Tibial nerve (tissue), 4 donors: Measurements from ENCODE around the gene HMX1. TPM values are rescaled to one million over a fixed set of nuclear protein-coding genes. Genes with fewer than 3 reads are reported as not detected.
A peak's percentile ranks its signal among the peaks of the same experiment; 100 is the strongest.

ENCODE experiments used
- DNase-seq, 2 donors: peaks; one replicate each; pipeline ENCODE4 v3.0.0-alpha.2; 2019; ENCODE audit warnings: low spot score in 2 of 2
- H3K27ac ChIP-seq, 4 donors: fragments of 200-600 bp; sonication (generic) in 3 of 4; one replicate each; pipeline ENCODE4 v1.5.1; 2017 to 2019; ENCODE audit warnings: mild to moderate bottlenecking in 1 of 4
- H3K27me3 ChIP-seq, 2 donors: fragments of 200-600 bp; sonication (generic) in 1 of 2; one replicate each; pipeline versions ENCODE4 v1.5.1 to v1.6.0; 2017 to 2019
- H3K36me3 ChIP-seq, 3 donors: fragments of 200-600 bp; sonication (generic); one replicate each; pipeline ENCODE4 v1.5.1; 2018 to 2019
- H3K4me1 ChIP-seq, 4 donors: fragments of 200-600 bp; sonication (generic) in 3 of 4; one replicate each; pipeline ENCODE4 v1.5.1; 2017 to 2019
- H3K4me3 ChIP-seq, 4 donors: fragments of 200-600 bp; sonication (generic) in 3 of 4; one replicate each; pipeline ENCODE4 v1.5.1; 2017 to 2019; ENCODE audit warnings: mild to moderate bottlenecking in 1 of 4, moderate library complexity in 1 of 4
- H3K9me3 ChIP-seq, 4 donors: fragments of 200-600 bp; sonication (generic) in 3 of 4; one replicate each; pipeline ENCODE4 v1.5.1; 2017 to 2019
- CTCF ChIP-seq, 5 experiments: fragments of 200-600 bp in 3 of 5; fragments of 450-650 bp in 2 of 5; sonication (generic) in 3 of 5; IDR thresholded peaks; one replicate each; pipeline ENCODE4 v1.5.1; 2016 to 2019; ENCODE audit warnings: antibody characterized with exemption in 5 of 5, mild to moderate bottlenecking in 3 of 5, moderate library complexity in 2 of 5
- EP300 ChIP-seq, 2 donors: sonication (generic); formaldehyde crosslinking; IDR thresholded peaks; one replicate each; pipeline ENCODE4 v1.6.1; 2017; ENCODE audit warnings: antibody characterized with exemption in 2 of 2, mild to moderate bottlenecking in 1 of 2
- POLR2A ChIP-seq, 2 donors: fragments of 450-650 bp; IDR thresholded peaks; one replicate each; pipeline ENCODE4 v1.6.1; 2017; ENCODE audit warnings: antibody characterized with exemption in 2 of 2, mild to moderate bottlenecking in 2 of 2, moderate library complexity in 2 of 2
- WGBS, 2 donors: methylation state at CpG; one replicate each; pipeline ENCODE4 v1.1.5; 2018; 5-methylcytosine and 5-hydroxymethylcytosine counted together
- total RNA-seq, 4 donors: library from RNA; depleted of rRNA; stranded (reverse); fragments of >200 nt; gene quantifications; one replicate each; pipeline ENCODE4 v1.1.0, GENCODE V29; 2016

The HMX1 gene
- total RNA-seq, 4 donors from 2014 or later = 0.21 TPM; not detected in 3

GRCh38 chr4:8905773-8906667 lies 34.4 kb upstream of the HMX1 start:
- 79 to 88% methylated on average over 16 to 30 of the region's 33 CpGs for WGBS, 2 donors
- no peaks in the 10 kb centered on the region for H3K27me3 ChIP-seq
- H3K36me3 ChIP-seq = no peaks in the 10 kb centered on the region
- no peaks in the 10 kb centered on the region for H3K4me1 ChIP-seq
- peaks cover 0 to 39% (median 0%) of the 10 kb centered on the region in 4 donors for H3K9me3 ChIP-seq
- peak in 1 of 2 donors; percentile 3 for DNase-seq
- TF ChIP-seq CTCF (IDR thresholded peaks at IDR 0.05) (no peak), POLR2A (IDR thresholded peaks at IDR 0.05) (no peak), EP300 (IDR thresholded peaks at IDR 0.05) (no peak)
- H3K27ac ChIP-seq = no peak overlapping the region
- H3K4me3 ChIP-seq = no peak overlapping the region

GRCh38 chr4:8905226-8905772 lies 33.7 kb upstream of the HMX1 start:
- no peak overlapping the region for H3K27ac ChIP-seq
- no peak for DNase-seq
- no peaks in the 10 kb centered on the region for H3K4me1 ChIP-seq
- TF ChIP-seq POLR2A (IDR thresholded peaks at IDR 0.05) (no peak), EP300 (IDR thresholded peaks at IDR 0.05) (no peak), CTCF (IDR thresholded peaks at IDR 0.05) (no peak)
- WGBS, 2 donors = 79 to 80% methylated on average over 20 of the region's 20 CpGs
- no peaks in the 10 kb centered on the region for H3K36me3 ChIP-seq
- H3K9me3 ChIP-seq = peaks cover 0 to 47% (median 0%) of the 10 kb centered on the region in 4 donors
- no peaks in the 10 kb centered on the region for H3K27me3 ChIP-seq
- no peak overlapping the region for H3K4me3 ChIP-seq

- Histone ChIP-seq H3K27me3 (no peaks in the 10 kb centered on the region), H3K4me3 (no peak overlapping the region), H3K4me1 (no peaks in the 10 kb centered on the region), H3K9me3 (peaks cover 0 to 53% (median 0%) of the 10 kb centered on the region in 4 donors), H3K27ac (no peak overlapping the region), H3K36me3 (no peaks in the 10 kb centered on the region)
- 77 to 85% methylated on average over 5 to 6 of the region's 6 CpGs for WGBS, 2 donors
- no peak for DNase-seq
- TF ChIP-seq POLR2A (IDR thresholded peaks at IDR 0.05) (no peak), EP300 (IDR thresholded peaks at IDR 0.05) (no peak), CTCF (IDR thresholded peaks at IDR 0.05) (no peak)
Measured at GRCh38 chr4:8904666-8905065, 33.0 kb upstream of the HMX1 start.

DNA sequence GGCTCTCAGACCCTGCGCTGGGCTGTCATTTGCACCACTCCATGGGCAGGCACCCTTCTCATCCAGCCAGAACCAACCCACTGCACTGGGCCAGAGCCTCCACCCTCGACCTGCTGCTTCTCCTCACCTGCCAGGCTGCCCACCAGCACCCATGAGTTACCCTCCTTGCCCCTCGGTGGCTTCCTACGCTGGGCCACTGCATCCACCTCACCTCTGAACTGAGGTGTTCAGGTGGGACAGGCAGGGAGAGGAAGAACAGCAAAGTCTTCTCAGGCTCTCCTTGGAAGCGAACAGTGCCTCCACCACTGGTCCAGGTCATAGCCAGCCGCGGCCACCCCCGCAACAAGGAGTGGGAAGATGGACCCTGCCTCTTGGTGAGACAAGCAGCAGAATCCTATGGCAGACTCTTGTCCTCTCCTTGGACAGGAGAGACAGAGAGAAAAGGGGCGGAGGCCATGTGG lies 32.4 kb upstream of the HMX1 start:
- Histone ChIP-seq H3K36me3 (no peaks in the 10 kb centered on the region), H3K27ac (no peak overlapping the region), H3K27me3 (no peaks in the 10 kb centered on the region), H3K4me1 (no peaks in the 10 kb centered on the region), H3K4me3 (no peak overlapping the region), H3K9me3 (peaks cover 0 to 54% (median 0%) of the 10 kb centered on the region in 4 donors)
- 89 to 92% methylated on average over 9 of the region's 9 CpGs for WGBS, 2 donors
- no peak for DNase-seq
- TF ChIP-seq CTCF (IDR thresholded peaks at IDR 0.05) = no peak

DNA sequence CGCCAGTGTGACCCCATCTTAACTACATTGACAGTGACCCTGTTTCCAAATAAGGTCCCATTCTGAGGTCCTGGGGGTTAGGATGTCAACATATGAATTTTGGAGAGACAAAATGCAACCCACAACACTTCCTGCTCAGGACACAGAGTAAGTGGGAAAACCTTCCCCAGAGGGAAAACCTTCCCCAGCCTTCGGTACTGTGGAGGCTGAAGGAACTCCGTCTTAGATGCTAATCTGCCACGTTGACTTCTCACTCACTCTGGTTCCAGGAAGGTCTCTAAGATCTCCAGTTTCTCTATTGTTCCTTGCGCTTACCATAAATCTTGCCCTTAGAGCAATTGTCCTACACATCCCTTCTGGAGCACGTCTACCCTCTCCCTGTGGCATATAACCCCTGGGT lies 29.7 kb upstream of the HMX1 start:
- TF ChIP-seq POLR2A (IDR thresholded peaks at IDR 0.05) = no peak
- Histone ChIP-seq H3K9me3 (peaks cover 0 to 54% (median 0%) of the 10 kb centered on the region in 4 donors), H3K27ac (no peak overlapping the region), H3K27me3 (no peaks in the 10 kb centered on the region), H3K36me3 (no peaks in the 10 kb centered on the region), H3K4me1 (no peaks in the 10 kb centered on the region), H3K4me3 (no peak overlapping the region)
- 90 to 91% methylated on average over 6 of the region's 6 CpGs for WGBS, 2 donors
- DNase-seq = no peak
